Tibial nerve (tissue), 4 donors: Measurements from ENCODE around the gene FAM117A.

Experiments used
- EP300 ChIP-seq, 2 donors: sonication (generic); formaldehyde crosslinking; IDR thresholded peaks; one replicate each; pipeline ENCODE4 v1.6.1; 2017; ENCODE audit warnings: antibody characterized with exemption in 2 of 2, mild to moderate bottlenecking in 1 of 2
- TF ChIP-seq, protein P1 (sequence below), 5 experiments: fragments of 200-600 bp in 3 of 5; fragments of 450-650 bp in 2 of 5; sonication (generic) in 3 of 5; IDR thresholded peaks; one replicate each; pipeline ENCODE4 v1.5.1; 2016 to 2019; ENCODE audit warnings: antibody characterized with exemption in 5 of 5, mild to moderate bottlenecking in 3 of 5, moderate library complexity in 2 of 5

DNA sequence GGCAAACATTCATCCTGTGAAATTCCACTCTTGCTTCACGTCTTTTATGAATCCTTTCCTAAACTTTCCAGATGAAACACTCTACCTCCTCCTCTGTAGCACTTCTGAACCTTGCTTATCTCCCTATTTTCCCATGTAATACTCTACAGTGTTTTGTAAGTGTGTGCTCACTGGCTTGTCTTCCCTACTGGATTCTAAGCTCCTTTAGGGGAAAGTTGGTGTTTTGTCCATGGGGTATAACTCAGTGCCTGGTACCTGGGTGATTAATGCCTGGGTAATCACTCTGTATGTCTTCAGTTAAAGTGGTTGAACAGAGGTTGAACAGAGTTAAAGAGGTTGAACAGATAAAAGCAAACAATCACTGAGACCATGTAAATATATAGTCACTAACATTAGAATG is 20.7 kb upstream of the FAM117A start:
- no peak for TF ChIP-seq EP300 (IDR thresholded peaks at IDR 0.05)
- TF ChIP-seq, protein P1, sequence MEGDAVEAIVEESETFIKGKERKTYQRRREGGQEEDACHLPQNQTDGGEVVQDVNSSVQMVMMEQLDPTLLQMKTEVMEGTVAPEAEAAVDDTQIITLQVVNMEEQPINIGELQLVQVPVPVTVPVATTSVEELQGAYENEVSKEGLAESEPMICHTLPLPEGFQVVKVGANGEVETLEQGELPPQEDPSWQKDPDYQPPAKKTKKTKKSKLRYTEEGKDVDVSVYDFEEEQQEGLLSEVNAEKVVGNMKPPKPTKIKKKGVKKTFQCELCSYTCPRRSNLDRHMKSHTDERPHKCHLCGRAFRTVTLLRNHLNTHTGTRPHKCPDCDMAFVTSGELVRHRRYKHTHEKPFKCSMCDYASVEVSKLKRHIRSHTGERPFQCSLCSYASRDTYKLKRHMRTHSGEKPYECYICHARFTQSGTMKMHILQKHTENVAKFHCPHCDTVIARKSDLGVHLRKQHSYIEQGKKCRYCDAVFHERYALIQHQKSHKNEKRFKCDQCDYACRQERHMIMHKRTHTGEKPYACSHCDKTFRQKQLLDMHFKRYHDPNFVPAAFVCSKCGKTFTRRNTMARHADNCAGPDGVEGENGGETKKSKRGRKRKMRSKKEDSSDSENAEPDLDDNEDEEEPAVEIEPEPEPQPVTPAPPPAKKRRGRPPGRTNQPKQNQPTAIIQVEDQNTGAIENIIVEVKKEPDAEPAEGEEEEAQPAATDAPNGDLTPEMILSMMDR (IDR thresholded peaks at IDR 0.05), result no peak
